Body of pancreas (tissue), 4 donors: ENCODE measurements around the gene LRP2.

Experiments used
- POLR2A ChIP-seq, 3 donors: fragments of 450-650 bp; IDR thresholded peaks; one replicate each; pipeline ENCODE4 v1.6.1; 2016; ENCODE audit warnings: antibody characterized with exemption in 3 of 3, mild to moderate bottlenecking in 2 of 3
- TF ChIP-seq, protein P1 (sequence below), 7 experiments: fragments of 450-650 bp in 4 of 7; fragments of 200-600 bp in 3 of 7; sonication (generic) in 3 of 7; IDR thresholded peaks; one replicate each; pipeline ENCODE4 v1.5.1; 2016 to 2019; ENCODE audit warnings: antibody characterized with exemption in 7 of 7

GRCh38 chr2:169336695-169337094 lies 25.6 kb downstream of the LRP2 start:
- no peak for TF ChIP-seq POLR2A (IDR thresholded peaks at IDR 0.05)
- TF ChIP-seq, protein P1, sequence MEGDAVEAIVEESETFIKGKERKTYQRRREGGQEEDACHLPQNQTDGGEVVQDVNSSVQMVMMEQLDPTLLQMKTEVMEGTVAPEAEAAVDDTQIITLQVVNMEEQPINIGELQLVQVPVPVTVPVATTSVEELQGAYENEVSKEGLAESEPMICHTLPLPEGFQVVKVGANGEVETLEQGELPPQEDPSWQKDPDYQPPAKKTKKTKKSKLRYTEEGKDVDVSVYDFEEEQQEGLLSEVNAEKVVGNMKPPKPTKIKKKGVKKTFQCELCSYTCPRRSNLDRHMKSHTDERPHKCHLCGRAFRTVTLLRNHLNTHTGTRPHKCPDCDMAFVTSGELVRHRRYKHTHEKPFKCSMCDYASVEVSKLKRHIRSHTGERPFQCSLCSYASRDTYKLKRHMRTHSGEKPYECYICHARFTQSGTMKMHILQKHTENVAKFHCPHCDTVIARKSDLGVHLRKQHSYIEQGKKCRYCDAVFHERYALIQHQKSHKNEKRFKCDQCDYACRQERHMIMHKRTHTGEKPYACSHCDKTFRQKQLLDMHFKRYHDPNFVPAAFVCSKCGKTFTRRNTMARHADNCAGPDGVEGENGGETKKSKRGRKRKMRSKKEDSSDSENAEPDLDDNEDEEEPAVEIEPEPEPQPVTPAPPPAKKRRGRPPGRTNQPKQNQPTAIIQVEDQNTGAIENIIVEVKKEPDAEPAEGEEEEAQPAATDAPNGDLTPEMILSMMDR (IDR thresholded peaks at IDR 0.05) = no peak
